LHCN-M2 (cell line): Measurements from ENCODE around the gene PKNOX2. TPM values are rescaled to one million over a fixed set of nuclear protein-coding genes. Genes with fewer than 3 reads are reported as not detected.

ENCODE experiments used
- DNase-seq: peaks from one replicate; pipeline ENCODE4 v3.0.0-alpha.2; 2012; ENCODE audit warnings: low read depth
- total RNA-seq: library from RNA; depleted of rRNA; stranded (reverse); fragments of >200 nt; gene quantifications from 2 replicates; pipeline ENCODE4 v1.2.3, GENCODE V29; 2014

The PKNOX2 gene
- total RNA-seq, 1 experiment from 2014 or later, result 14.6 TPM

DNA sequence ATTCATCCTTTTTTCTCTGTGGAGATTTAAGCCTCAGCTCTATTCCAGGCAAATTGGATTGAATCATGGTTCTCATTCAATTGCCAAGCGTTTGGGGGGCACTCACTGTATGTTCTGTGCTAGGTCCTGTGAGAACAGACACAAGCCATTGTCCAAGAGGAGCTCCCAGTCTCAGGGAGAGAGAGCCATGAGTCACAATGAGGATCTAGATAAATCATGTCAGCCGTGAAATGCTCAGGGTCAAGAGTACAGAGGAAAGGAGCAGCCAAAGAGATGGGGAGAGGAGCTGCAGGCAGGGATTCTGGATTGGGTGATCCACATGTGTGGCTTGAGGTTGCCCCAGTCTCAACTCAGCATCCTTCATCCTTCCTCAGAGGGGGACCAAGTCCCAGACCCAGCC is 237.9 kb downstream of the PKNOX2 start:
- DNase-seq, result peak; percentile 76

GRCh38 chr11:125404157-125404810 is 239.7 kb downstream of the PKNOX2 start:
- peak; percentile 81 for DNase-seq

GRCh38 chr11:125404811-125405790 is 240.6 kb downstream of the PKNOX2 start:
- peak; percentile 58 for DNase-seq

- DNase-seq, result no peak
Measured at GRCh38 chr11:125407046-125407445, 242.5 kb downstream of the PKNOX2 start.

GRCh38 chr11:125408311-125408711 is 243.8 kb downstream of the PKNOX2 start:
- DNase-seq, result no peak

DNA sequence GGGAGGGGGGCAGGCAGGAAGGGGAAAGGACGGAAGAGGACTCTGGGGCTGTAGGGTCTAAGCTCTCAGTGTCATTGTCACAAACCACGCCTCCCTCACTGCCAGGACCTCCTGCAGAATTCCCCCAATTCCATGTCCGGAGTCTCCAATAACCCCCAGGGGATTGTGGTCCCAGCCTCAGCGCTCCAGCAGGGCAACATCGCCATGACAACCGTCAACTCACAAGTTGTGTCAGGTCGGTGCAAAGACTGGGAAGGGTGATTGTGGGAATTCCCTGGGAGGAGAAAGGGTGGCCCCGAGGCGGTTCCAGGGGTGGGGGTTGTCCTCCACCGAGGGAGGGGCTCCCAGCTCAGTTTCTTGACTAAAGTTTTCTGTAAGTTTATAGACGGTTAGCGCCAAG is 245.5 kb downstream of the PKNOX2 start:
- DNase-seq, result peak; percentile 51

- DNase-seq, result no peak
Measured at GRCh38 chr11:125412177-125412496, 247.6 kb downstream of the PKNOX2 start.

- DNase-seq, result no peak
Measured at GRCh38 chr11:125412509-125412908, 248.0 kb downstream of the PKNOX2 start.

DNA sequence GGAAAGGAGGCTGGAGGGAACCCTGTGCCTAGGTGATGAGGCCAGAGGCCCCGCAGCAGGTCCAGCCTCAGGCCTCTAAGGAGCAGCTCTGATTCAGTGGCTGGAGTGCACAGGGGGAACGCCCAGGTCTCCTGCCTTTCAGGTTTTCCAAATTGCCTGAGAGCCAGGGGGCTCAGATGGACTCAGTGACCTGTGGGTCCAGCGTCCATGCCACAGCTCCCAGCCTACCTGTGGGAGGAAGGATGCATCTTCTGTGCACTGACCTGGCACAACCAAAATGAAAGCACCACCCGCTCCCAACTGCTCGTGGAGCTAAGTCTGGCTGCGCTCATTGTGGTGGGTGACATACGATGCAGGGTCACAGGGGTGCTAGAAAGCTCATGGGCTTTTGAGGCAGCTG is 248.7 kb downstream of the PKNOX2 start:
- DNase-seq, result no peak

DNA sequence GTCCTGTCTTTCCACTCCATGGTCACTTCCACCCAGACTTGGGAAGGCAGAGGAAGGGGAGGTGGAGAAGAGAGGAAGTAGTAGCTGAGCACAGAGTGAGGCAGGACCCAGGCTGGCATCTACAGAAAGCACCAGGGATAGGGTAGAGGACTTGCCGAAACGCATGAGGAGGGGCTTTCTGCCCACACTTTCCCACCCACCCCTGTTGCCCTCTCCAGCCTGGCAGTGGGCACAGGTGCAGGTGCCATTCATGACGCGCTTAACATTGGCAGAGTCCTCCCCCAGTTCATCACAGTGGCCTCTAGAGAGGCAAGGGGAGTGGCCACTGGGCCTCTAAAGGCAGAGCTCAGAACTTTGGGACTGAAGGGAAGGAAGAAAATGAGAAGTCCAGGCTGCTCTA is 249.6 kb downstream of the PKNOX2 start:
- no peak for DNase-seq

DNA sequence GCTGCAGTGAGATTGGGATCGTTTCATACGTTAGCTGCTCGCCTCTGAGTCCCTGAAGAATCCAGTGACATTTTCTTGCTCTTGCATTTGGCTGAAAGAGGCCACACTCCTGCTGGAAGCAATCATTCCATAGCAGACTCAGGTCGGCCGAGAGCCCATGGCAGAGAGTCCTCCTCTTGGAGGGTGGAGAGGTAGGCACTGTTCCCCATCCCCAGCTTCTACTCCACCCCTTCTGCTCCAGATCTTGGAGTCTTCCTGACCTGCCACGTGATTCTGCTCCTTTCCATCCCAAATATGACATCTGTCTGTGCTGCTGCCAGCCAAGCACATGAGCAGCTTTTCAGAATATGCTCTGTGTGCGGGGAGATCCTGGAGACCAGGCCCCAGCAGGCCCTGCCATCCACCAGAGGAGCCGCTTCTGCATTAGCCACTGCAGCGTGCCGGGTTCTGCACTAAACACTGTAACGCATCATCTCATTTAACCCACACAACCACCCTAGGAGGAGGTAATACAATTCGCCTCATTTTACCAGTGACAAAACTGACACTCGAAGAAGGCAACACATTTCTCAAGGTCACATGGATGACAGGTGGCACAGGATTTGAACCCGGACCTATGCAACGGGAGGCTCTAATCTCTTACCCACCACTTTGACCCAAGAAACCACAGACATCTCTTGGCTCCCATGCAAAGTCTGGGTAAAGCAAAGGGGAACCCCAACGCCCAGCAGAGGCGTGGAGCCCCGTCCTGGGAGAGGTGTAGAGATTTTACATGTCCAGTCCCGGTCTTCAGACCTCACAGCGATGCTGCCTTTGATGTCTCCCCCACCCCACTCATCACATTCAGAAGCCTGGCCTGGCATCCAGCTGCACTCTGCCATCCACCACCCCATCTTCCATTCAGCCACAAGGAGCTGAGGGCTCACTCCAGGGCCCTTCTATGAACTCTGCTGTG is 252.7 kb downstream of the PKNOX2 start:
- no peak for DNase-seq

DNA sequence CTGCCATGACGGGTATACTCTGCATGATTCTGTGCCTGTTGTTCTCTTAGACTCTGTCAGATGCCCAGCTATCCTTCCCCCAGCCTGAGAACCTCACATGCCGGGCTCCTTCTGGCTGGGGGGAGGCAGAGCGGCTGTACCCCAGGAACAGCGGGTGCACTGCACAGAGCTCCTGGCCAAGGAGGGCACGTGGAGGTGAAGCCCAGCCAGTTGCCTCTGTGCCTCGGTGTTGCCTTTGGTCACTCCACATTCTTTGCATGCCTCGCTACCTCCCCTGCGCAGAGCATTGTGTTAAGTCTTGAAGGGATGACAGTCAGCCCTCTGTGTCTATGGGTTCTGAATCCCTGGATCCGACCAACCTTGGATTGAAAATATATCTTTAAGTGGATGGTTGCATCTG is 253.8 kb downstream of the PKNOX2 start:
- DNase-seq, result no peak

DNA sequence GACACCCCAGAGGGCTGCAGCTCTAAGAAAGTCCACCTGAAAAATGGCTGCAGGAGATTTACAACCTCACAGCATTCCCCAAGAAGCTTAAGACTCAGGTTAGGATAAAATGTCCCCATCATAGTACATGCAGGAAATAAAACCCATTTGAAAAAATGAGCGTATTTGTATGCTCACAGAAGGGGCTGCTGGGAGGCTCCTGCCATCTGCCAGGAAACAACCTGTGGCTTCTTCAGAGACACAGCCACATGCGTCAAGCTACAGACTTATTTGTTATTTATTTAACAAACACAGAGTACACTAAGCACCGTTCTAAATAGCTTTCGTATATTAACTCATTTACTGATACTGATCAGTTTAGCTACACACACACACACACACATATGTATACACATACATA is 258.1 kb downstream of the PKNOX2 start:
- DNase-seq, result no peak

DNA sequence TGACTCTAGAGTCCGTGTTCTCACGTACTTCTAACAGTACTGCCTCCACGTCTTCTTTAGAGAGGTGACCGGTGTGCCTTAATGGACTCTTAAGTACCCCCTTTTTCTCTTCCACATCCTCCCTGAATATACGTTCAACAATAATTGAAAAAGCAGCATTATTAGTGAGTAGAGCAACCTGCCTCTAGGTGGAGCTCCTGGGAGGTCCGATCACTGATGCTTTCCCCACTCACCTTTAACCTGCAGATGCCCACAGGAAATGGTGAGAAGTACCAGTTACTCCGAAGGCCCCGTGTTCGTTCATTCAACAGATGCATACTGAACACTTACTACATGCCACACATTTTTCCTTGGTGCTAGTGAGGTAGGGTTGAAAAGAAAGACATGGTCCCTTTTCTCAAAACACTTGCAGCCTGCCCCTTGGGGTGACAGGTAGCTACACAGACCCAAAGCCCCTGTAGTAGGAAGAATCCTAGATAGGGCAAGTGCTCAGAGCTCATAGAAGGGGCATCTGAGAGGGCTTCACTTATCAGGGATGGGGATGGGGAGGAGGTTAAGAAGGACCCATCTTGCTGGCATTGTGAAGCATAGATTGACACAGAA is 258.8 kb downstream of the PKNOX2 start:
- DNase-seq, result no peak

DNA sequence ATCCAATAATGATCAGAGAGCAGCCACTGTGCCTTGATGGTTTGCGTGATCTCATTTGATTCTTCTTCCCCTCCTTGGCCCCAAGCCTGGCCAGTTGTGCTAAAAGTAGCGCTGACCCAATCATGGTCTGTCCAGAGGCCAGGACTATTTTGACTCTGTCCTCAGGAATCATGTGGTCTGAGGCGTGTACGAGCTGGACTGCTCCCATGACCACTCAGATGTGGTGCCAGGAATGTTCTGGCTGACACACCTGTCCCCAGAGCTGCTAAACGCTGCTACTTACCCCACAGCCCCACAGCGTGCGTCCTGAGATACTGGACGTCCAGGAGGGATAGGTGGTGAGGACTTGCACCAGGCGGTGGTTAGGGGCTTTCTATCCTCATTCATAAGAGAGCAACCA is 261.1 kb downstream of the PKNOX2 start:
- DNase-seq, result no peak

DNA sequence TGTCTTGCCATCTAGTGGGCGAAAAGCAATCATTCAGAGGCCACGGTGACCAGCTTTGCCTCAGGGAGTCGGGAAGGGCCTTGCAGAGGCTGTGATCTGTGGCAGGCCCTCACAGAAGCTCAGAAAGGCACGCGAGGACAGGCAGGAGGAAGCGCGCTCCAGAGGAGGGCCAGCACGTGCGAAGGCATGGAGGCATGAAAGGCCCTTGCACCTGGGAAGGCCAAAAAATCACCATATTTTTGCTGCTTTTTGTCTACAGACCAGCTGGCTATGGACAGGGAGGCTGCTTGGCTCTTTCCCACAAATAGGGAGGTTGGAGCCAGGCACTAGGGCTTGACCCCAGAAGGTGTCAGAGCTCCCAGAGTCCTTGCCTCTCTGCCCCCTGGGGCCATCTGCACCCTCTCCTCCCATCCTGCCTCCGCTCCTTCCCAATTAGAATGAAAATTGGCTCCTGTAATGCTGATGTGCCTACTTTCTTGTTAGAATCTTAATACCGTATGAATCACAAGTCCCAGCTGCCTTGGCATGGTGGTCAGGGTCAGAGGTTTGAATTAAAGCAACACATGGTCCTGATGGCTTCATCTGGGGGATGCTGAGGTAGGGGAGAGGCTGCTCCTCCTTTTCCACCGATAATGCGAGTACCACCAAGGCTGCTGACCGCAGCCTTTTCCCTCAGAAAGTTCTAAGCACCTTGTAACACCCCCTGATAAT is 262.4 kb downstream of the PKNOX2 start:
- no peak for DNase-seq

DNA sequence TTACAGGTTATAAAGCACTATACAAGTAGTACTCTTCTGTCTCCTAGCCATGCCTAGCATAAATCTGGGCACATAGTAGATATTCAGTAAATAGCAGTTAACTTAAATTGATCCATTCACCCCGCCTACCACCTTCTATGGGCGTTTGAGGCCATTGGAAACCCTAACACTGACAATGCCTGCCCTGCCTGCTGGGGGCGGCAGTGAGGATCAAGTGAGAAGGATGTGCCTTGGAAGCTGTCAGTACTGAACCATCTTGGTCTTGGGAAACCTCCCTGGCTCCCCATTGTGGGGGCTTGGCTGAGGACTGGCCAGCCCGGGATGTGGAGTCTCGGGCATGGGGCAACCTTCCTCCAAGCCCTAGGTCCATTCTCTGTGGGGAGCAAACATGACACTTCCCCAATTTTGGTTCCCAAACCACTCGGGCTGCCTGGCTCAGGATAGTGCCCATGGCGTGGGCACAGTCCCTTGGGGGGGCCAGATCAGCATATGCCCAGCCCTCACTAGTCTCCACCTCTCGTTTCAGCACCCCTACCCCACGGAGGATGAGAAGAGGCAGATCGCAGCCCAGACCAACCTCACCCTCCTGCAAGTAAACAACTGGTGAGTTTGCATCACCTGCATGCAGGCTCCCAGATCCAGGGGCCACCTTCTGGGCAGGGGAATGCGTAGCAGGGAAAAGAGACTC is 264.1 kb downstream of the PKNOX2 start:
- DNase-seq, result no peak

- peak; percentile 40 for DNase-seq
Measured at GRCh38 chr11:125429174-125429707, 264.7 kb downstream of the PKNOX2 start.

- DNase-seq, result no peak
Measured at GRCh38 chr11:125429807-125430678, 265.5 kb downstream of the PKNOX2 start.
